ENCODE measurements around the gene CENPA.
"Not testable (repeated sequence)": the region's sequence is repeated elsewhere in the genome, so short reads cannot be mapped to it uniquely, and the experiment has no call there.

DNA sequence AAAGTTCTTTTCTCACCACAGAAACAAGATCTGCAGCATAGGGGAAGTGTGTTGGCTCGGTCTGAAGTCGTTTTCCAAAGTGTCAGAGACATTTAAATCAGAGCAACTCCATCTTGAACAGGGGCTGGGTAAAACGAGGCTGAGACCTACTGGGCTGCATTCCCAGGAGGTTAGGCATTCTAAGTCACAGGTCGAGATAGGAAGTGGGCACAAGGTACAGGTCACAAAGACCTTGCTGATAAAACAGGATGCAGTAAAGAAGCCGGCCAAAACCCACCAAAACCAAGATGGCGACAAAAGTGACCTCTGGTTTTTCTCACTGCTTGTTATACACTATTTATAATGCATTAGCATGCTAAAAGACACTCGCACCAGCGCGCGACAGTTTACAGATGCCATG is 24.9 kb upstream of the CENPA start:
- not testable (repeated sequence) for TF ChIP-seq POLR2A (IDR thresholded peaks at IDR 0.05)
- TF ChIP-seq, protein P1, sequence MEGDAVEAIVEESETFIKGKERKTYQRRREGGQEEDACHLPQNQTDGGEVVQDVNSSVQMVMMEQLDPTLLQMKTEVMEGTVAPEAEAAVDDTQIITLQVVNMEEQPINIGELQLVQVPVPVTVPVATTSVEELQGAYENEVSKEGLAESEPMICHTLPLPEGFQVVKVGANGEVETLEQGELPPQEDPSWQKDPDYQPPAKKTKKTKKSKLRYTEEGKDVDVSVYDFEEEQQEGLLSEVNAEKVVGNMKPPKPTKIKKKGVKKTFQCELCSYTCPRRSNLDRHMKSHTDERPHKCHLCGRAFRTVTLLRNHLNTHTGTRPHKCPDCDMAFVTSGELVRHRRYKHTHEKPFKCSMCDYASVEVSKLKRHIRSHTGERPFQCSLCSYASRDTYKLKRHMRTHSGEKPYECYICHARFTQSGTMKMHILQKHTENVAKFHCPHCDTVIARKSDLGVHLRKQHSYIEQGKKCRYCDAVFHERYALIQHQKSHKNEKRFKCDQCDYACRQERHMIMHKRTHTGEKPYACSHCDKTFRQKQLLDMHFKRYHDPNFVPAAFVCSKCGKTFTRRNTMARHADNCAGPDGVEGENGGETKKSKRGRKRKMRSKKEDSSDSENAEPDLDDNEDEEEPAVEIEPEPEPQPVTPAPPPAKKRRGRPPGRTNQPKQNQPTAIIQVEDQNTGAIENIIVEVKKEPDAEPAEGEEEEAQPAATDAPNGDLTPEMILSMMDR (IDR thresholded peaks at IDR 0.05), result not testable (repeated sequence)

All from body of pancreas (tissue), 4 donors.